Measurements from ENCODE around the gene SLIT1.
"Not testable (repeated sequence)": the region's sequence is repeated elsewhere in the genome, so short reads cannot be mapped to it uniquely, and the experiment has no call there.

SLIT1 gene

DNA sequence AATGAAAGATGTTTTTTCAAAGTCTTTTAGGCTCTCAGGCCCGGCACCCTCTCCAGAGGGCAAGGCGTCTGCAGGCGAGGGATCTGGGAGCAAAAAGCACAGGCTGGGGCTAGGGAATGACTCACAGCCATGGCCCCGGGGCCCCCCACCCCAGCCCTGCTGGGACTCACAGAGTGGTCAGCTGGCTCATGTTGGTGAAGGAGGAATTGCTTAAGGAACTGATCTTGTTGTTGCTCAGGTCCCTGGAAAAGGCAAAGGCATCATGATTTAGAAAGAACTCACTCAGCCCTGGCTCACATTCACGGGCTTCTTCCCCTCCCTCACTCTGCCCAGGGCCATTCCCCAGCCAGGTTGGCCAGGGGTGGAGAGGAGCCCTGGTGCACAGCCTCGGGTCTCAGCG is 151.5 kb downstream of the SLIT1 start:
- H3F3A ChIP-seq (ENCODE audit: insufficient read depth, low read length): no peaks in the 10 kb centered on the region
- no peaks in the 10 kb centered on the region for H3K36me3 ChIP-seq (ENCODE audit: insufficient read depth, low read length)
- no peaks in the 10 kb centered on the region for H3K27me3 ChIP-seq (ENCODE audit: insufficient read depth, low read length)
- H3K9ac ChIP-seq (ENCODE audit: low read length): no peak overlapping the region
- peaks cover 15% of the 10 kb centered on the region for H3K4me1 ChIP-seq (ENCODE audit: insufficient read depth, low read length, severe bottlenecking)
- H3K27ac ChIP-seq (ENCODE audit: low read depth, low read length, poor library complexity, severe bottlenecking): no peak overlapping the region
- H3K9me2 ChIP-seq (ENCODE audit: low read depth, low read length): no peaks in the 10 kb centered on the region
- no peak overlapping the region for H3K4me3 ChIP-seq (ENCODE audit: low read depth, low read length, poor library complexity, severe bottlenecking)
- TF ChIP-seq, protein P1, sequence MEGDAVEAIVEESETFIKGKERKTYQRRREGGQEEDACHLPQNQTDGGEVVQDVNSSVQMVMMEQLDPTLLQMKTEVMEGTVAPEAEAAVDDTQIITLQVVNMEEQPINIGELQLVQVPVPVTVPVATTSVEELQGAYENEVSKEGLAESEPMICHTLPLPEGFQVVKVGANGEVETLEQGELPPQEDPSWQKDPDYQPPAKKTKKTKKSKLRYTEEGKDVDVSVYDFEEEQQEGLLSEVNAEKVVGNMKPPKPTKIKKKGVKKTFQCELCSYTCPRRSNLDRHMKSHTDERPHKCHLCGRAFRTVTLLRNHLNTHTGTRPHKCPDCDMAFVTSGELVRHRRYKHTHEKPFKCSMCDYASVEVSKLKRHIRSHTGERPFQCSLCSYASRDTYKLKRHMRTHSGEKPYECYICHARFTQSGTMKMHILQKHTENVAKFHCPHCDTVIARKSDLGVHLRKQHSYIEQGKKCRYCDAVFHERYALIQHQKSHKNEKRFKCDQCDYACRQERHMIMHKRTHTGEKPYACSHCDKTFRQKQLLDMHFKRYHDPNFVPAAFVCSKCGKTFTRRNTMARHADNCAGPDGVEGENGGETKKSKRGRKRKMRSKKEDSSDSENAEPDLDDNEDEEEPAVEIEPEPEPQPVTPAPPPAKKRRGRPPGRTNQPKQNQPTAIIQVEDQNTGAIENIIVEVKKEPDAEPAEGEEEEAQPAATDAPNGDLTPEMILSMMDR (IDR thresholded peaks at IDR 0.05; ENCODE audit: low read length): no peak
- no peaks in the 10 kb centered on the region for H3K79me2 ChIP-seq (ENCODE audit: insufficient read depth, low read length)
- H2AFZ ChIP-seq (ENCODE audit: low read length): no peak overlapping the region
- no peaks in the 10 kb centered on the region for H4K20me1 ChIP-seq (ENCODE audit: insufficient read depth, low read length)
- no peak overlapping the region for H3K4me2 ChIP-seq (ENCODE audit: low read length)
- no peaks in the 10 kb centered on the region for H3K9me3 ChIP-seq (ENCODE audit: low read length)

DNA sequence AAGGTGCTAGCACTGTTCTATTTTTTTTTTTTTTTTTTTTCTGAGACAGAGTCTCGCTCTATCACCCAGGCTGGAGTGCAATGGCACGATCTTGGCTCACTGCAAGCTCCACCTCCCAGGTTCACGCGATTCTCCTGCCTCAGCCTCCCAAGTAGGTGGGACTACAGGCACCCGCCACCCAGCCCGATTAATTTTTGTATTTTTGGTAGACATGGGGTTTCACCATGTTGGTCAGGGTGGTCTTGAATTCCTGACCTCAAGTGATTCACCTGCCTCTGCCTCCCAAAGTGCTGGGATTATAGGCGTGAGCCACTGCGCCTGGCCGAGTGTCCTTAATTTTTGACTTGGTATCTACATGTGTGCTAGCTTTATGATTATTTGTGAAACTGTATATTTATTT is 151.9 kb downstream of the SLIT1 start:
- H3K4me3 ChIP-seq (ENCODE audit: low read depth, low read length, poor library complexity, severe bottlenecking); H3K9me3 ChIP-seq (ENCODE audit: low read length); H3K79me2 ChIP-seq (ENCODE audit: insufficient read depth, low read length); H3K4me2 ChIP-seq (ENCODE audit: low read length); H3K36me3 ChIP-seq (ENCODE audit: insufficient read depth, low read length); H3K9ac ChIP-seq (ENCODE audit: low read length); H4K20me1 ChIP-seq (ENCODE audit: insufficient read depth, low read length); H3K9me2 ChIP-seq (ENCODE audit: low read depth, low read length); H3K27ac ChIP-seq (ENCODE audit: low read depth, low read length, poor library complexity, severe bottlenecking); H3K27me3 ChIP-seq (ENCODE audit: insufficient read depth, low read length); H2AFZ ChIP-seq (ENCODE audit: low read length); H3F3A ChIP-seq (ENCODE audit: insufficient read depth, low read length): not testable (repeated sequence)
- H3K4me1 ChIP-seq (ENCODE audit: insufficient read depth, low read length, severe bottlenecking): peaks cover 15% of the 10 kb centered on the region

DNA sequence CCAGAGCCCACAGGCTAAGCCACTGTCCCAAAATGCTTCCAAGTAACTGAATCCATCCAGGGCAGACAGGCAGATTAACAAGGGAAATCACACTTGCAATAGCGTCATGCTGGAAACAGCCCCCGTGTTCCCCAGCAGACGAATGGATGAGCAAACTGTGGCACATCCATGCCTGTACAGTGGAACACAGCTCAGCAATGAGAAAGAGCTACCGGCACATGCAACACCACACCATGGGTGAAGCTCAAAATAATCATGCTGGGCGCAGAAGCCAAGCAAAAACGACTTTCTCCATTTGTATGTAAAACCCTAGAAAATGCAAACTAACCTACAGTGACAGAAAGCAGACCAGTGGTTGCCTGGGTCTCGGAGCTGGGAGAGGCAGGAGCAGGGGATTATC is 153.1 kb downstream of the SLIT1 start:
- Histone ChIP-seq H3K27me3 (ENCODE audit: insufficient read depth, low read length) (no peaks in the 10 kb centered on the region), H3K79me2 (ENCODE audit: insufficient read depth, low read length) (no peaks in the 10 kb centered on the region), H3K9ac (ENCODE audit: low read length) (no peak overlapping the region), H3K9me3 (ENCODE audit: low read length) (no peaks in the 10 kb centered on the region), H3K4me3 (ENCODE audit: low read depth, low read length, poor library complexity, severe bottlenecking) (no peak overlapping the region), H3K27ac (ENCODE audit: low read depth, low read length, poor library complexity, severe bottlenecking) (no peak overlapping the region), H3K9me2 (ENCODE audit: low read depth, low read length) (no peaks in the 10 kb centered on the region), H3K4me1 (ENCODE audit: insufficient read depth, low read length, severe bottlenecking) (peaks cover 10% of the 10 kb centered on the region), H4K20me1 (ENCODE audit: insufficient read depth, low read length) (no peaks in the 10 kb centered on the region), H2AFZ (ENCODE audit: low read length) (no peak overlapping the region), H3F3A (ENCODE audit: insufficient read depth, low read length) (no peaks in the 10 kb centered on the region), H3K36me3 (ENCODE audit: insufficient read depth, low read length) (no peaks in the 10 kb centered on the region), H3K4me2 (ENCODE audit: low read length) (no peak overlapping the region)
- TF ChIP-seq, protein P1 (IDR thresholded peaks at IDR 0.05; ENCODE audit: low read length): no peak
- no peak for TF ChIP-seq EZH2 (IDR thresholded peaks at IDR 0.05; ENCODE audit: borderline replicate concordance, low read length)

DNA sequence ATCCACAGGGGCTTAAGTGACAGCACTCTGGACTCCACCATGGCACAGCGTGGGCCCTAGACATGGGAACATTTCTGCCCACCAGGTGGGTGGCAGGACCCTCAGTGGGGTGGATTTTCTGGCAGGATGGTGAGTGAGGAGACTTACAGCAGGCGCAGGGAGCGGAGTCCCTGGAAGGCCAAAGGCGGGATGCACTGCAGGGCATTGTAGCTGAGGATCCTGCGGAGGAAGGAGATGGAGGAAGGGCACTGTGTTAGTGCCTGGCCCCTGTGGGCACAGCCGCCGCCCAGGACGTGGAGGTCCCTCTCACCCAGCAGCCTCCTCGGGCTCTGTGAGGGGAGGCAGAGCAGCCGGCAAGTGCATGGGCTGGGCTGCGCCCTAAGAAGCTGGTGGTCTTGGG is 154.3 kb downstream of the SLIT1 start:
- Histone ChIP-seq H3K9ac (ENCODE audit: low read length) (no peak overlapping the region), H3K4me2 (ENCODE audit: low read length) (no peak overlapping the region), H3F3A (ENCODE audit: insufficient read depth, low read length) (no peaks in the 10 kb centered on the region), H3K27ac (ENCODE audit: low read depth, low read length, poor library complexity, severe bottlenecking) (no peak overlapping the region), H2AFZ (ENCODE audit: low read length) (no peak overlapping the region), H3K4me1 (ENCODE audit: insufficient read depth, low read length, severe bottlenecking) (peaks cover 7% of the 10 kb centered on the region), H4K20me1 (ENCODE audit: insufficient read depth, low read length) (no peaks in the 10 kb centered on the region), H3K27me3 (ENCODE audit: insufficient read depth, low read length) (no peaks in the 10 kb centered on the region), H3K9me3 (ENCODE audit: low read length) (no peaks in the 10 kb centered on the region), H3K79me2 (ENCODE audit: insufficient read depth, low read length) (no peaks in the 10 kb centered on the region), H3K4me3 (ENCODE audit: low read depth, low read length, poor library complexity, severe bottlenecking) (no peak overlapping the region), H3K9me2 (ENCODE audit: low read depth, low read length) (no peaks in the 10 kb centered on the region), H3K36me3 (ENCODE audit: insufficient read depth, low read length) (no peaks in the 10 kb centered on the region)
- TF ChIP-seq, protein P1 (IDR thresholded peaks at IDR 0.05; ENCODE audit: low read length): no peak
- no peak for TF ChIP-seq EZH2 (IDR thresholded peaks at IDR 0.05; ENCODE audit: borderline replicate concordance, low read length)
